Osteoblast (primary cell): ENCODE measurements around the gene HSD3B2. TPM values are rescaled to one million over a fixed set of nuclear protein-coding genes. Genes with fewer than 3 reads are reported as not detected.

Source experiments
- DNase-seq: peaks from one replicate; pipeline ENCODE4 v3.0.0; 2011; ENCODE audit warnings: low spot score, mixed read lengths; ENCODE audit not compliant: insufficient read length; ENCODE audit errors: missing footprints
- H2AFZ ChIP-seq: 2 replicates; pipeline ENCODE4 v1.6.0; 2011; ENCODE audit warnings: mild to moderate bottlenecking, low read length
- H3K27ac ChIP-seq: 2 replicates; pipeline ENCODE4 v1.5.1; 2011; ENCODE audit warnings: mild to moderate bottlenecking, low read depth, low read length, moderate library complexity
- H3K27me3 ChIP-seq: 2 replicates; pipeline ENCODE4 v1.6.0; 2012; ENCODE audit warnings: mild to moderate bottlenecking, control low read depth, inconsistent platforms, low read length, moderate library complexity; ENCODE audit not compliant: insufficient read depth
- H3K36me3 ChIP-seq: 2 replicates; pipeline ENCODE4 v1.5.1; 2011; ENCODE audit warnings: mild to moderate bottlenecking, low read length, control low read depth, moderate library complexity; ENCODE audit not compliant: insufficient read depth
- H3K4me1 ChIP-seq: 2 replicates; pipeline ENCODE4 v1.5.1; 2011; ENCODE audit warnings: mild to moderate bottlenecking, low read length, control low read depth, moderate library complexity; ENCODE audit not compliant: insufficient read depth
- H3K4me2 ChIP-seq: 2 replicates; pipeline ENCODE4 v1.6.0; 2011; ENCODE audit warnings: mild to moderate bottlenecking, low read length; ENCODE audit not compliant: insufficient read depth
- H3K4me3 ChIP-seq: fragments of 200-600 bp; sonication (generic); 3 replicates; pipeline ENCODE4 v1.5.1; 2012; ENCODE audit warnings: mild to moderate bottlenecking, low read length, inconsistent platforms; ENCODE audit not compliant: insufficient read depth
- H3K79me2 ChIP-seq: 2 replicates; pipeline ENCODE4 v1.6.0; 2012; ENCODE audit warnings: mild to moderate bottlenecking, low read length, control low read depth, inconsistent platforms; ENCODE audit not compliant: insufficient read depth
- H3K9me3 ChIP-seq: 2 replicates; pipeline ENCODE4 v1.5.1; 2011; ENCODE audit warnings: low read depth, low read length, control low read depth
- H4K20me1 ChIP-seq: 2 replicates; pipeline ENCODE4 v1.6.0; 2012; ENCODE audit warnings: mild to moderate bottlenecking, low read length, control low read depth; ENCODE audit not compliant: insufficient read depth
- total RNA-seq: library from RNA; depleted of rRNA; stranded (reverse); fragments of >200 nt; gene quantifications from 2 replicates; pipeline ENCODE4 v1.2.3, GENCODE V29; 2012
- TF ChIP-seq, protein P1 (sequence below): IDR thresholded peaks from 2 replicates; pipeline ENCODE4 v1.5.1; 2011; ENCODE audit warnings: mild to moderate bottlenecking, low read depth, low read length, moderate library complexity; ENCODE audit errors: extremely low read depth

The HSD3B2 gene
- total RNA-seq, 1 donor = not detected

DNA sequence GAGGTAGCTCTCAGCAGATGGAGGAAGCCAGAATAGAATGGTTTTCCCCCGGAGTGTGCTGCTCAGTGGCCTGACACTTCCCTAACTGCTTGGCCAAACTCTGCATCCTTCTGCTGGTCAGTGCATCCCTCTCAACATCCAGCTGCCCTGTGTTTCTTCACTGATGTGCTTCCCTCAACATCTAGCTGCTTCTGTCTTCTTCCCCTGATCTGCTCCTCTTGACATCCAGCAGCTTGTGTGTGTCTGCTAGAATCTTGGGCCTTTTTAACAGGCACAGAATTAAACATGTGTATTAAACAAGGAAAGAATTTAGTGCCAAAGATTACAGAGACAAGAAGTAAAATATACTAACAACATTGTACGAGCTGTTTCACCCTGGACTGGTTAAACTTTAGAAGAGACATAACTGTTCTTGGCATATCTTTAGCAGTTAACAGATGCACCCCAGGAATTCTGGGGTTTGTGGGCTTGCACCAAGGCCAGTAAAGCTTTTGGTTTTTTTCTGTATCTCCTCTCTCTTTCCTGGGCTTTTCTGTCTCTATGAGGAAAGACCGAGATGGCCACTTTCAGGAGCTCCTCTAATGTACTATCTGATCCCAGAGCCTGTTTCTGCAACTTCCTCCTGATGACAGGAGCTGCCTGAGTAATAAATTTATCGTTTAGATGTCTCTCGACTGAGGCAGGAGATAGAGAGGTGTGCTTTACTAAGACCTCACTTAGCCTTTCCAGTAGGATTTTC is 57.3 kb downstream of the HSD3B2 start:
- no peak overlapping the region for H3K4me2 ChIP-seq
- H3K27me3 ChIP-seq = peaks cover 19% of the 10 kb centered on the region
- H3K4me3 ChIP-seq = no peak overlapping the region
- no peaks in the 10 kb centered on the region for H4K20me1 ChIP-seq
- H3K27ac ChIP-seq = no peak overlapping the region
- H2AFZ ChIP-seq = no peak overlapping the region
- H3K36me3 ChIP-seq = no peaks in the 10 kb centered on the region
- no peaks in the 10 kb centered on the region for H3K9me3 ChIP-seq
- no peaks in the 10 kb centered on the region for H3K4me1 ChIP-seq
- no peak for DNase-seq
- no peaks in the 10 kb centered on the region for H3K79me2 ChIP-seq
- TF ChIP-seq, protein P1, sequence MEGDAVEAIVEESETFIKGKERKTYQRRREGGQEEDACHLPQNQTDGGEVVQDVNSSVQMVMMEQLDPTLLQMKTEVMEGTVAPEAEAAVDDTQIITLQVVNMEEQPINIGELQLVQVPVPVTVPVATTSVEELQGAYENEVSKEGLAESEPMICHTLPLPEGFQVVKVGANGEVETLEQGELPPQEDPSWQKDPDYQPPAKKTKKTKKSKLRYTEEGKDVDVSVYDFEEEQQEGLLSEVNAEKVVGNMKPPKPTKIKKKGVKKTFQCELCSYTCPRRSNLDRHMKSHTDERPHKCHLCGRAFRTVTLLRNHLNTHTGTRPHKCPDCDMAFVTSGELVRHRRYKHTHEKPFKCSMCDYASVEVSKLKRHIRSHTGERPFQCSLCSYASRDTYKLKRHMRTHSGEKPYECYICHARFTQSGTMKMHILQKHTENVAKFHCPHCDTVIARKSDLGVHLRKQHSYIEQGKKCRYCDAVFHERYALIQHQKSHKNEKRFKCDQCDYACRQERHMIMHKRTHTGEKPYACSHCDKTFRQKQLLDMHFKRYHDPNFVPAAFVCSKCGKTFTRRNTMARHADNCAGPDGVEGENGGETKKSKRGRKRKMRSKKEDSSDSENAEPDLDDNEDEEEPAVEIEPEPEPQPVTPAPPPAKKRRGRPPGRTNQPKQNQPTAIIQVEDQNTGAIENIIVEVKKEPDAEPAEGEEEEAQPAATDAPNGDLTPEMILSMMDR = no peak

Other genes starting within 250 kb of the HSD3B2 start
- not detected in 2 replicates for gene HAO2, start 46.4 kb upstream of the HSD3B2 start, total RNA-seq
- gene HSD3B1, start 92.1 kb downstream of the HSD3B2 start, total RNA-seq = not detected in 2 replicates
- 6.5 and 8.8 TPM in 2 replicates for gene ZNF697, start 233.1 kb downstream of the HSD3B2 start, total RNA-seq